GM23248 (cell line): ENCODE measurements around the gene UMAD1. TPM values are rescaled to one million over a fixed set of nuclear protein-coding genes. Genes with fewer than 3 reads are reported as not detected.

ENCODE experiments used
- DNase-seq: peaks from one replicate; pipeline ENCODE4 v3.0.0-alpha.2; 2015
- H2AFZ ChIP-seq: fragments of 200-600 bp; sonication (generic); 2 replicates; pipeline ENCODE4 v1.6.1; 2016; ENCODE audit warnings: antibody characterized with exemption
- H3F3A ChIP-seq: fragments of 200-600 bp; sonication (generic); 2 replicates; pipeline ENCODE4 v1.6.1; 2016; ENCODE audit warnings: mild to moderate bottlenecking, antibody characterized with exemption, mixed run types; ENCODE audit not compliant: insufficient read depth
- H3K27ac ChIP-seq: fragments of 200-600 bp; sonication (generic); 2 replicates; pipeline ENCODE4 v1.5.1; 2016; ENCODE audit warnings: mild to moderate bottlenecking
- H3K27me3 ChIP-seq: fragments of 200-600 bp; sonication (generic); replicated peaks from 2 replicates; pipeline ENCODE4 v1.6.1; 2016; ENCODE audit warnings: mild to moderate bottlenecking; ENCODE audit not compliant: insufficient read depth
- H3K36me3 ChIP-seq: fragments of 200-600 bp; sonication (generic); 2 replicates; pipeline ENCODE4 v1.6.1; 2016; ENCODE audit warnings: low read depth, mild to moderate bottlenecking
- H3K4me1 ChIP-seq: fragments of 200-600 bp; sonication (generic); 2 replicates; pipeline ENCODE4 v1.6.1; 2016; ENCODE audit warnings: mild to moderate bottlenecking; ENCODE audit not compliant: insufficient read depth
- H3K4me2 ChIP-seq: fragments of 200-600 bp; sonication (generic); one replicate; pipeline ENCODE4 v1.6.1; 2016; ENCODE audit warnings: mild to moderate bottlenecking; ENCODE audit not compliant: unreplicated experiment
- H3K4me3 ChIP-seq: fragments of 200-600 bp; sonication (generic); 2 replicates; pipeline ENCODE4 v1.5.1; 2016; ENCODE audit warnings: mild to moderate bottlenecking
- H3K79me2 ChIP-seq: fragments of 200-600 bp; sonication (generic); 2 replicates; pipeline ENCODE4 v1.6.1; 2016; ENCODE audit warnings: mild to moderate bottlenecking; ENCODE audit not compliant: insufficient read depth
- H3K9ac ChIP-seq: fragments of 200-600 bp; sonication (generic); 2 replicates; pipeline ENCODE4 v1.6.1; 2016; ENCODE audit warnings: mild to moderate bottlenecking
- H3K9me2 ChIP-seq: fragments of 200-600 bp; sonication (generic); 2 replicates; pipeline ENCODE4 v1.6.1; 2016; ENCODE audit warnings: mixed run types, mild to moderate bottlenecking, moderate library complexity; ENCODE audit not compliant: insufficient read depth
- H3K9me3 ChIP-seq: fragments of 200-600 bp; sonication (generic); one replicate; pipeline ENCODE4 v1.6.1; 2017; ENCODE audit warnings: low read depth
- H4K20me1 ChIP-seq: fragments of 200-600 bp; sonication (generic); 2 replicates; pipeline ENCODE4 v1.6.0; 2016; ENCODE audit not compliant: insufficient read depth
- EZH2 ChIP-seq: fragments of 200-600 bp; sonication (generic); IDR thresholded peaks from 2 replicates; pipeline ENCODE4 v1.6.1; 2018; ENCODE audit warnings: antibody characterized with exemption, mild to moderate bottlenecking; ENCODE audit not compliant: insufficient read depth, poor library complexity, severe bottlenecking
- EZH2phosphoT487 ChIP-seq: fragments of 200-600 bp; sonication (generic); IDR thresholded peaks from 2 replicates; pipeline ENCODE4 v1.6.1; 2018; ENCODE audit warnings: antibody characterized with exemption, moderate library complexity, mild to moderate bottlenecking, low read depth; ENCODE audit not compliant: insufficient read depth
- WGBS, 2 experiments: methylation state at CpG; one replicate each; pipeline ENCODE4 v1.1.6; 2015 to 2017; ENCODE audit warnings: low lambda C conversion rate in 2 of 2, low coverage in 1 of 2; ENCODE audit errors: missing lambda C conversion rate in 2 of 2; 5-methylcytosine and 5-hydroxymethylcytosine counted together
- in situ Hi-C: fragments of 300-500 bp; cut with MboI; formaldehyde crosslinking; loops from 2 replicates; pipeline ENCODE4 v1.15.0; 2020
- polyA plus RNA-seq: library from polyadenylated mRNA; unstranded; fragments of >200 nt; fragmentation: Nextera tagmentation; extraction: Ambion mirVana; gene quantifications from 2 replicates; pipeline ENCODE4 v1.2.1, GENCODE V29; 2016
- total RNA-seq: library from RNA; depleted of rRNA; stranded (reverse); fragments of >200 nt; shearing (Covaris generic); gene quantifications from 2 replicates; pipeline ENCODE4 v1.2.3, GENCODE V29; 2014

UMAD1 gene
- total and polyA plus RNA-seq, 2 experiments from 2014 or later, result 11.8 to 18.6 TPM

GRCh38 chr7:7851381-7851780 lies 210.8 kb downstream of the UMAD1 start:
- Histone ChIP-seq H3K4me2 (no peak overlapping the region), H3K79me2 (no peaks in the 10 kb centered on the region), H3F3A (no peaks in the 10 kb centered on the region), H3K27me3 (no peaks in the 10 kb centered on the region), H3K36me3 (no peaks in the 10 kb centered on the region), H4K20me1 (no peaks in the 10 kb centered on the region), H3K4me3 (no peak overlapping the region), H3K9me3 (no peaks in the 10 kb centered on the region), H3K9me2 (no peaks in the 10 kb centered on the region), H3K9ac (no peak overlapping the region), H3K27ac (no peak overlapping the region), H2AFZ (no peak overlapping the region), H3K4me1 (no peaks in the 10 kb centered on the region)
- 97% methylated on average over 1 of the region's 1 CpG for WGBS, 2 experiments
- TF ChIP-seq EZH2 (no peak), EZH2phosphoT487 (no peak)
- in situ Hi-C loops, result no loop called here
- DNase-seq, result no peak

- Histone ChIP-seq H3K79me2 (no peaks in the 10 kb centered on the region), H3K4me3 (no peak overlapping the region), H3K9ac (no peak overlapping the region), H3K36me3 (no peaks in the 10 kb centered on the region), H3K4me1 (no peaks in the 10 kb centered on the region), H3K9me3 (no peaks in the 10 kb centered on the region), H3K27me3 (no peaks in the 10 kb centered on the region), H3K4me2 (no peak overlapping the region), H3F3A (no peaks in the 10 kb centered on the region), H2AFZ (no peak overlapping the region), H3K27ac (no peak overlapping the region), H3K9me2 (no peaks in the 10 kb centered on the region), H4K20me1 (no peaks in the 10 kb centered on the region)
- TF ChIP-seq EZH2phosphoT487 (no peak), EZH2 (no peak)
- 73 to 75% methylated on average over 3 of the region's 3 CpGs for WGBS, 2 experiments
- no peak for DNase-seq
- in situ Hi-C loops, result no loop called here
Observed at GRCh38 chr7:7851991-7852390, 211.4 kb downstream of the UMAD1 start.

- H3K4me1 ChIP-seq, result peaks cover 11% of the 10 kb centered on the region
- no peak overlapping the region for H3K9ac ChIP-seq
- H3K36me3 ChIP-seq, result no peaks in the 10 kb centered on the region
- DNase-seq, result no peak
- H2AFZ ChIP-seq, result no peak overlapping the region
- H3K4me3 ChIP-seq, result no peak overlapping the region
- H4K20me1 ChIP-seq, result no peaks in the 10 kb centered on the region
- H3K27ac ChIP-seq, result no peak overlapping the region
- H3F3A ChIP-seq, result peaks cover 5% of the 10 kb centered on the region
- WGBS, 2 experiments, result 89 to 90% methylated on average over 3 of the region's 3 CpGs
- TF ChIP-seq EZH2, result no peak
- TF ChIP-seq EZH2phosphoT487, result no peak
- in situ Hi-C loops, result no loop called here
- H3K9me3 ChIP-seq, result no peaks in the 10 kb centered on the region
- no peaks in the 10 kb centered on the region for H3K79me2 ChIP-seq
- no peak overlapping the region for H3K4me2 ChIP-seq
- H3K9me2 ChIP-seq, result no peaks in the 10 kb centered on the region
- H3K27me3 ChIP-seq, result no peaks in the 10 kb centered on the region
Observed at GRCh38 chr7:7857143-7857583, 216.6 kb downstream of the UMAD1 start.

- in situ Hi-C loops, result no loop called here
- no peak overlapping the region for H2AFZ ChIP-seq
- no peak overlapping the region for H3K4me2 ChIP-seq
- H3K27me3 ChIP-seq, result no peaks in the 10 kb centered on the region
- TF ChIP-seq EZH2phosphoT487, result no peak
- no peak for TF ChIP-seq EZH2
- H3F3A ChIP-seq, result peaks cover 5% of the 10 kb centered on the region
- no peaks in the 10 kb centered on the region for H3K79me2 ChIP-seq
- no peaks in the 10 kb centered on the region for H3K36me3 ChIP-seq
- no peak overlapping the region for H3K9ac ChIP-seq
- no peak overlapping the region for H3K27ac ChIP-seq
- H3K4me1 ChIP-seq, result peaks cover 11% of the 10 kb centered on the region
- no peaks in the 10 kb centered on the region for H4K20me1 ChIP-seq
- no peaks in the 10 kb centered on the region for H3K9me2 ChIP-seq
- DNase-seq, result no peak
- WGBS, 2 experiments, result 95 to 97% methylated on average over 4 of the region's 4 CpGs
- no peak overlapping the region for H3K4me3 ChIP-seq
- H3K9me3 ChIP-seq, result no peaks in the 10 kb centered on the region
Observed at GRCh38 chr7:7858559-7858958, 218.0 kb downstream of the UMAD1 start.

GRCh38 chr7:7859411-7859810 lies 218.9 kb downstream of the UMAD1 start:
- H3K27ac ChIP-seq, result no peak overlapping the region
- H3K36me3 ChIP-seq, result no peaks in the 10 kb centered on the region
- H3F3A ChIP-seq, result peaks cover 5% of the 10 kb centered on the region
- no peak overlapping the region for H2AFZ ChIP-seq
- in situ Hi-C loops, result no loop called here
- no peak overlapping the region for H3K9ac ChIP-seq
- 93 to 97% methylated on average over 4 of the region's 4 CpGs for WGBS, 2 experiments
- DNase-seq, result no peak
- H3K27me3 ChIP-seq, result no peaks in the 10 kb centered on the region
- peaks cover 11% of the 10 kb centered on the region for H3K4me1 ChIP-seq
- no peaks in the 10 kb centered on the region for H3K9me2 ChIP-seq
- no peak overlapping the region for H3K4me3 ChIP-seq
- H4K20me1 ChIP-seq, result no peaks in the 10 kb centered on the region
- no peaks in the 10 kb centered on the region for H3K79me2 ChIP-seq
- no peak overlapping the region for H3K4me2 ChIP-seq
- H3K9me3 ChIP-seq, result no peaks in the 10 kb centered on the region
- no peak for TF ChIP-seq EZH2
- TF ChIP-seq EZH2phosphoT487, result no peak
